HG03135 (cell line): Measurements from ENCODE around the gene EML6.
"Not testable (repeated sequence)": the region's sequence is repeated elsewhere in the genome, so short reads cannot be mapped to it uniquely, and the experiment has no call there.

Experiments
- ATAC-seq: cut with Tn5 transposase; IDR thresholded peaks from one replicate; pipeline ENCODE4 v1.9.1; 2021; ENCODE audit warnings: mild to moderate bottlenecking, moderate library complexity; ENCODE audit not compliant: unreplicated experiment

Gene EML6

DNA sequence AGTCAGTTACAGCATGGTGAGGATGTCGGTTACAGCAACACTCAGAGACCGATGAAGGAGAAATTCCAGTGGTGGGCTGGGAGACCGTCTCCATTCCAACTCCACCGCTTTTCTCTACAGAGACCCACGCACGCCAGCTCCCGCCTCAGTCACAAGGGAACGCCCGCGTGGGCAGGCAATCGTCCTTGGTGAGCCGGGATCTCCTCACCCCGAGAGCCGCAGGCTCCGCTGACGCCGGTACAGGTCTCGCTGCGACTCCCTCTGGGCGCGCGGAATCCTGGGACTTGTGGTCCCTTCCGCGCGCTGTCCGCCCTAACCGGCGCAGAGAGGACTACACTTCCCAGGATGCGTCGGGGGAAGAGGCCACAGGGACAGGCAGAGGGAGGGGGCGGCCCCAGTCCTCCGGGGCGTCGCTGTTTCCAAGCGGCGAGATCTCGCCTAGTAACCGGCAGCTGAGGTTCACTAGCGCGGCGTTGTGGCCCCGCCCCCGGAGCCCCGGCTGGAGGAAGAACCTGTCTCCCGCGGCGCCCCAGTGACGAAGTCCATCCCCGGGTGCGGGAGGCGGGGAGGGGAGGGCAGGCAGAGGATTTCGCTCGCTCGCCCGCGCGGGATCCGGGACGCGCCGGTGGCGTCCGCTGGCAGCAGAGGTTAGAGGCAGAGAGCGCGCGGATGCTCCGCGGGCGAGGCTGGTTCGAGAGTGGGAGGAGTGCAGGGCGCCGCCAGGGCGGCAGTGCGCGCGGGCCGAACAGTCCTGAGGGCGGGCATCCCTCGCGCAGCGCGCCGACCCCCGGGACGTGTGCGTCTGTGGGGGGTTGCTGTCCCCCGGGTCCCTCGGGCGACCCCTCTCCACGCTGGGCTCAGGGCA is at the start of gene EML6:
EML6 (plus strand) TSS at position 532 of the 865 bp plus-strand sequence. CDS start 1,400 bp downstream, outside the sequence.
- peak; percentile 99 for ATAC-seq

DNA sequence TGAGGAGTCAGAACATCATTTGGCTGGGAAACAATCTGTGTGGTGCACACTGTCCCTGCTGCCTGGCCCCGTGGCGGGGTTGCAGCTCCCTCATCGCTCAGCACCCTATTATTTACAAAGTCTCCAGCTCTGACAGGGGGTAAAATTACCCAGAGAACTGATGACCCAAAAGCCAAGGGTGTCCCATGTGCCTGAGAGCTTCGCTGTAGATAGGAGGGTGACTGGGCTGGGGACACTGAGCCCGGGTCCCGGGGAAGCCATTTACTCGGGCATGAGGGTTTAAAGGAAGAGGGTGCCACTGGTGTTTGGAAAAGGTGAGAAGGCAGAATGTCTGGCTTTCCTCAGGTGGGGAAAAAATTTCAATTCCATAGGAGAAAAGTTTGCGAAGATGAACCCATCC is 48.2 kb upstream of the EML6 start:
- no peak for ATAC-seq

DNA sequence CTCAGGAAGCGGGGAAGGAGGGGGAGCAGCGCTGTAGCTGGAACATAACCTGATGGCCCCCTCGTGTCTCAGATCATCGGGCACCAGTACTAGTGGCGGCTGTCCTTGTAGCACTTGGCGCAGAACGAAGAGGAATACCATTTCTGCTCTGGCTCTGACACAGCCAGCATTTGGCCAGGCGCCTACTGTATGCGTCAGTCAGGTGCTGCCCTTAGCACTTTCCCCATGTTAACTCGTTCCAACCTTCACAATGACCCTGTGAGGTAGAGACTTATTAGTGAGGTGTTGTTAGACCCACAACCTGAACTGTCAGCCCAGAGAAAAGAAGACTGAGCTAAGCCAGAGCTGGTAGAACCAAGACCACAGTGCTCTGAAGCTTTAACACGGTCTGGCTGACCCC is 47.7 kb upstream of the EML6 start:
- no peak for ATAC-seq

DNA sequence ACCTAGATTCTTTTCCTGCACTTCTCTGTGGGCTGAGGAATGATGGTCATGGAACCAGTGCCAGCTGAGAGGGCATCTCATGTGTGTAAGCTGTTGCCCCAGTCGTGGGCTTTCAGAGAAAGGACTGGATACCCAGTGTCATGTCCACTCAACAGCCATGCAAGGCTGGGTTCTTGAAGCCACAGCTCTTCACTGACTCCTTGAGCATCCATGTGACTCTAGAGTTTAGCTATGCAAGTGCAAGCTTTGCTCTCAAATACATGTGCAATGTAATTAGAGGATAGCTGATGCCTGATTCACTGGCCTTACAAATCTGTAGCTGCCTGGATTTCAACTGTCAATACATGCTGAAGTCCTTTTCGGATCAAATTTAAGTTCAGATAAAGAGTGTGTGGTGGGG is 46.8 kb upstream of the EML6 start:
- no peak for ATAC-seq

DNA sequence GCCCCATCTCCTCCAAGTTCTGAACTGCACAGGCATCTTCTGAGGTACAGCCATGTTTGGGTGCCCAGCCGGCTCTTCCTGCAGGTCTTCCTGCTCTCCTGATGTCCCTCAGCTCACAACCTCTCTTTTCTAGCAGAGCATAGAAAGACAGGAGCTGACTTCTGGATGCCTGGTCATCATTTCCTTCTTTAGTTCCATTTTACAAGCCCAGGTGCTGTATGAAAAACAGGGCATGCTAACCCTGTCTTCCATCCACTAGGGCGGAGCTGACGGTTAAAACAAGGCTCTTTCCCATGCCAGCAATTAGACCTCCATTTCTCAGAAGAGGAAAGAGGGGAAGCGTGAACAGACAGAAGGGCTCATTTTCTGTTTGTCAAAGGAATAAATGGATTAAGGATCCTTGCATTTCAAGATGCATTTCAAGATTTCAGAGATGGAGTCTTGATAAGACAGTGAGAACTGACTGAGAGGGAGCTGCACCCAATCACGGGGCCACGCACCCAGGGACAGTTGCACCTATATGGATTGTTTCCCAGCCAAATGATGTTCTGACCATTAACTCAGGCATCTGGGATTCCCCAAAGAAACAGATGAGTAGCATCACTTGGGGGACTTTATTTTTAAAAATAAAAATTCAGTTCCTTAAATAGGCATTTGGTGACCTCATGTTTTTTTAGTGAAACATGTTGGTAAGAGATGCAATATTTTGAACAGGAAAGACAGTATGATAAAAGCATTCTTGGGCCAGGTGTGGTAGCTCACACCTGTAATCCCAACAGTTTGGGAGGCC is 45.8 kb upstream of the EML6 start:
- no peak for ATAC-seq

DNA sequence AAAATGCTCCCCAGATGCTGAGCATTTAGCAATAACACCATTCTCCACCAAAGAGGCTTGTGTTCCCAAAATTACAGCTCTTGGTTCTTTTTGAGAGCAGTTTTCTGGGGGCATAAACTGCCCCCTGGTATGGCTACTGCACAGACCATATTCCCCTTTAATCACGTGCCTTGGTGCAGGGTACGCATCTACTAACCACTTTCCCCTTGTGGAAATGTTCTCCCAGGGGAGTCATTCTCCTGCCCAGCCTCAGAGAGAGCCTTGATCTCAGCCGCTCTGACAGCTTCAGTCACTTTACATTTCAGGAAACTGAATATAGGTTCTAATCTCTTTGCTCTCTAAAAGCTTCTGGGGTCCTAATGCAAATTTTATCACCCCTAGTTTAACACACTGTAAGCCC is 44.7 kb upstream of the EML6 start:
- no peak for ATAC-seq

DNA sequence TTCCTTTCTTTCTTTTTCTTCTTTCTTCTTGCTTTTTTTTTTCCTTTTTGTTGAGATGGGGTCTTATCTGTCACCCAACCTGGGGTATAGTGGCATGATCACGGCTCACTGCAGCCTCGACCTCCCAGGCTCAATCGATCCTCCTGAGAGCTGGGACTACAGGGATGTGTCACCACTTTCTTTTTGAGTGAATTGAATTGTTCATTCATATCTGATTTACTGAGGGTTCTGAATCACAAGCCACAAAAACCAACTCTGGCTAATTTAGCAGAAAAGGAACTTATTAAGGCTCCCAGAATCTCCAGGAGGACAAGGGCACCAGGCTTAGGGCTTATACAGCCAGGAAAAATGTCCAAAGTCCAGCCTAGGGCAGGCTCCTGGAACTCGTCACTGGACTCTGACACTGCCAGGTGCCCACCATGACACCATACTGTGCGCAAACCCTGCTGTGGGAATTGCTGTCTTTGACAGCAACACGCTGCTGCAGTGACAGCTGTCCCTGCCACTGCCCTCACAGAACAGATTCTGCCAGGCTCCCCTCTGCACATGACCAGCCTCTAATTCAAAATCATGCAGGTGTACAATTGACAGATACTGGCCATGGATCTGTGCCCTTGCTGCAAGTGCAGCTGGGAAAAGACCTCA is 42.9 kb upstream of the EML6 start:
- peak; percentile 56 for ATAC-seq

DNA sequence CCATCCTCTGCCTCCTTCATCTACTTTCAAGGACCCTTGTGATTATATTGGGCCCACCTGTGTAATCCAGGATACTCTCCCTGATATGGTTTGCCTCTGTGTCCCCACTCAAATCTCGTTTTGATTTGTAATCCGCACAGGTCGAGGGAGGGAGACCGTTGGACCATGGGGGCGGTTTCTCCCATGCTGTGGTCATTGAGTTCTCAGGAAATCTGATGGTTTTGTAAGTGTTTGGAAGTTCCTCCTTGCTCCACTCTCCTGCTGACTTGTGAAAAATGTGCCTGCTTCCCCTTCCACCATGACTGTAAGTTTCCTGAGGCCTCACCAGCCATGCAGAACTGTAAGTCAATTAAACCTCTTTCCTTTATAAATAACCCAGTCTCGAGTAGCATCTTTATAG is 42.0 kb upstream of the EML6 start:
- ATAC-seq, result no peak

DNA sequence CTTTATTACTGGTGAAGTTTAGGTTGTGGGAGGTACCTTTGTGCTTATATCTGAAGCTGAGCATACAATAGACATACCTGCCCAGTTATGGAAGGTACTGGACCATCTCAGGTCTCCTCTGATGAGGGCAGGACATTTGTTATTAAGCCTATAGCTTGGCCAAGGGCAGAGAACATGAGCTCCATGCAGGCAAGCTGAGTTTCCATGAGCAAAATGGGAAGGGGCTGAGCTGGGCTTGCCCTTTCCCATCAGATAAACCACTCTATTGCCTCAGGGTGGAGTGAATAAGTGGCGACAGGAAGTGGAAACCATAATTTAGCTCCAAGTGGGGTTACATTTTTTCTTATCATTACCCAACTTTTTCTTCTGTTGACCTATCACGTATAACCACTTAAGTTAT is 39.9 kb upstream of the EML6 start:
- no peak for ATAC-seq

DNA sequence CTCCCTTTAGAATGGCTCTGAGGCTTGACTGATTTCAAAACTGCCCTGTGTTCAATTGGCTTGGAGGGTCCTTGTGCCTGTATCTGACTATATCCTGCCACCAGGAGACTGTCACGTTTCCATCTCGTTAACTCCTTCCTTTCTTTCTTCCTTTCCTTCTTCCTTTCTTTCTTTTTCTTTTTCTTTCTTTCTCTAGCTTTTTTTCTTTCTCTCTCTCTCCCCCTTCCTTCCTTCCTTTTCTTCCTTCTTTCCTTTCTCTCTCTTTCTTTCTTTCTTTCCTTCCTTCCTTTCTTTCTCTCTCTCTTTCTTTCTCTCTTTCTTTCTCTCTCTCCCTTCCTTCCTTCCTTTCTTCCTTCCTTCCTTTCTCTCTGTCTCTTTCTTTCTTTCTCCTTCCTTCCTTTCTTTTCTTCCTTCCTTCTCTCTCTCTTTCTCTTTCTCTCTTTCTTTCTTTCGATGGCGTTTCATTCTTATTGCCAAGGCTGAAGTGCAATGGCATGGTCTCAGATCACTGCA is 38.1 kb upstream of the EML6 start:
- no peak for ATAC-seq

DNA sequence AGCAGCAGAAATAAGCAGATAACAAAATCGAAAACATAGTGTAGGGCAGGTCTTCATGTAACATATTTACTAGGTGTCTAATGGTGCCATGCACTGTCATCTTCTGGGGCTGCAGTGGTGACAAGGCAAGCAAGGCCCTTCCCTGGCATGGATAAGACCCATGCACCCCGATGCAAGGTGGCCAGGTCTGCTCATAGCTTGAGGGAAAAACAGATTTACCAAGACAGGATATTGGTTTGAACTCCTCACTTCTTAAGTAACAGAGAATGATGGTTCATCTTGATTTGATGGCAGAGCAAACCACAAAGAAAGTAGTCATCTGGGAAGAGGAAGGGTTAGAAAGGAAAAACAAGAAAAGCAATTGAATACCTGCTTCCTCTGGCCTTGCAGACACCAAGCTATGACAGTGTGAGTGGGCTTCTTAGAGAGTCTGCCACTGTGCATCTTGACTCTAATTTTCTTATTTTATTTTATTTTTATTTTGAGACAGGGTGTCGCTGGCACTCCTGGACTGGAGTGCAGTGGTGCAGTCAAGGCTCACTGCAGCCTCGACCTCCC is 35.8 kb upstream of the EML6 start:
- no peak for ATAC-seq

DNA sequence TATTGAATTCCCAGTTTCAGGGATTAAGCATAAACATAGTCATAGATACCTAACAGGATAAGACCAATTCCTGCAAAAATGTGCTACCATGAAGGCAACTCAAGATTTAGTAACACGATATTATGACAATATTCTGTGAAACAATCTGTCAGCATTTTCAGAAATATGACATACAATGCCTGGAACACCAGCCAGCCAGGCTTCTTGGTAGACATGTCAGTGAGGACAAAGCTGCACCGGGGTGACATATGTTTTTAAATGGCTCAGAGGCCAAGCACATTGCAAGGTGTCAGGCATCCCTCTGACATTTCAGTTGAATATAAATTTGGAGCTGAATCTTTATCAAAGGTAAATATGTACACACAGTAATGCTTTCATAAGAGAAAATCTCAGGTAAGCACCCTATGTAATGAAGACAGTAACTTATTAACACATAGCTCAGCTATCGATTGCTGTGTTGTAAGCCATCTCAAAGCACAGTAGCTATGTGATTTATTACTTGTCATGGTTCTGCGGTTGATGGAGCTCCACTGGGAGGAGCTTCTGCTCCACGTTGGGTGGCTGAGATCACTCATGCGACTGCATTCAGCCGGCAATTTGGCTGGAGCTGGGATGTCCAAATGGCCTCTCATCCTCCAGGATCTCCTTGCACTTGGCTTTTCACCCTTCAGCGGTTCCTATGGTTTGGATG is 31.9 kb upstream of the EML6 start:
- no peak for ATAC-seq

DNA sequence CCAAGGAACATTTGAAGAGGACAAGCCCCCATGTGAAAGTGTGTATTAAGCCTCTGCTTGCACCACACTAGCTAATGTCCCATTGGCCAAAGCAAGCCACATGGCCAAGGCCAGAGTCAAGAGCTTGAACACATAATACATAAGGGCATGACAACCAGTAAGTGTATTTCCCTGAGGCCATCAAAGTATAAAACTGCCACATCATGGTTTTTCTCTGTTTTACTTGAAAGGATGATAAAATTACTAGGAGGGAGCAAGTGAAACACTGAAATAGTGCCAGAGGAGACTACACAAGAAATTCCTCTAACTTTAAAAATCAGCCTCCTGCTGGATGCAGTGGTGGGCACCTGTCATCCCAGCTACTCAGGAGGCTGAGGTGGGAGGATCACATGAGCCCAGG is 30.9 kb upstream of the EML6 start:
- no peak for ATAC-seq

DNA sequence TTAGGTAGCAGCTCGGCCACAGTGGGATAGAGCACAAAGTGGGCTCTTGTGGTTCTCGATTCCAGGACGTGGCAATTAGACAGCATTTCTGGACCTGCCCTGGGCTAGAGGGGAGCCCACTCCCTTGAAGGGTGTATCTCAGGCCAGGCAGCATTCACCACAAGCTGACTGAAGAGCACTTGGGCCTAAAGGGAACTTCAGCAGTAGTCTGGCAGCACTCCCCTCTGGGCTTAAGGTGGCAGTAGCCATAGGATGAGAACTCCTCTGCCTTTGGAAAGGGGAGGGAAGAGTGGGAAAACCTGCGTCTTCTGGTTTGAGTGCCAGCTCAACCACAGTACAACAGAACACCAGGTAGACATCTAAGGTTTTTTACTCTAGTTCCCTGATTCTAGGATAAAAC is 28.1 kb upstream of the EML6 start:
- no peak for ATAC-seq

DNA sequence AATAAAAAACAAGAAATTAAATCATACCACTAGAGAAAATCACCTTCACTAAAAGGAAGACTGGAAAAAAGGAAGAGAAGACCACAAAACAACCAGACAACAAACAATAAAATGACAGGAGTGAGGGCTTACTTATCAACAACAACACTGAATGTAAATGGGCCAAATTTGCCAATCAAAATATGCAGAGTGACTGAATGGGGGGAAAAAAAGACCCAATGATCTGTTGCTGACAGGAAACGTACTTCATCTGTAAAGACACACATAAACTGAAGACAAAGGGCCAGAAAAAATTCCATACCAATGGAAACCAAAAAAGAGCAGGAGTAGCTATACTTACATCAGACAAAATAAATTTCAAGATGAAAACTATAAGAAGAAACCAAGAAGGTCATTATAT is 25.5 kb upstream of the EML6 start:
- no peak for ATAC-seq

DNA sequence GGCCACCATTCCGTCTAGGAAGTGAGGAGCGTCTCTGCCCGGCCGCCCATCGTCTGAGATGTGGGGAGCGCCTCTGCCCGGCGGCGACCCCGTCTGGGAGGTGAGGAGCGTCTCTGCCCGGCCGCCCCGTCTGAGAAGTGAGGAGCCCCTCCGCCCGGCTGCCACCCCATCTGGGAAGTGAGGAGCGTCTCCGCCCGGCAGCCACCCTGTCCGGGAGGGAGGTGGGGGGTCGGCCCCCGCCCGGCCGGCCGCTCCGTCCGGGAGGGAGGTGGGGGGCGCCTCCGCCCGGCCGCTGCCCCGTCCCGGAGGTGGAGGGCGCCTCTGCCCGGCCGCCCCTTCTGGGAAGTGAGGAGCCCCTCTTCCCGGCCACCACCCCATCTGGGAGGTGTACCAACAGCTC is 24.5 kb upstream of the EML6 start:
- not testable (repeated sequence) for ATAC-seq

DNA sequence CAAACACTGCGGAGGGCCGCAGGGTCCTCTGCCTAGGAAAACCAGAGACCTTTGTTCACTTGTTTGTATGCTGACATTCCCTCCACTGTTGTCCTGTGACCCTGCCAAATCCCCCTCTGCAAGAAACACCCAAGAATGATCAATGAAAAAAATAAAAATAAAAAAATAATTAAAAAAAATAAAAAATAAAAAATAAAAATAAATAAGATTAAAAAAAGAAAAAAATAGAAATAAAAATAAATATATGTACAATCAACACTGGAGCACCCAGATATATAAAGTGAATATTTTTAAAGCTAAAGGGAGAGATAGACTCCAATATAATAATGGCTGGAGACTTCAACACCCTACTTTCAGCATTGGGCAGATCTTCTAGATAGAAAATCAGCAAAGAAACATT is 23.8 kb upstream of the EML6 start:
- ATAC-seq, result no peak

DNA sequence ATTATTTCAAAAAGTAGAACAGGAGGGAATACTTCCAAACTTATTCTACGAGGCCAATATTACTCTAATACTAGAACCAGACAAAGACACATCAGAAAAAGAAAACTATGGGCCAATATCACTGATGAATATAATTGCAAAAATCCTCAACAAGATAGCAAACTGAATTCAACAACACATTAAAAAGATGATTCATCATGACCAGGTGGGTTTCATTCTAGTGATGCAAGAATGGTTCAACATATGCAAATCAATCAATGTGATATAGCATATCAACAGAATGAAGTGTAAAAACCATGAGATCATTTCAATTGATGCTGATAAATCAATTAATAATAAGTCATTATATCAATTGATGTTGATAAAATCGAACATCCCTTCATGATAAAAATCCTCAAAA is 22.4 kb upstream of the EML6 start:
- ATAC-seq, result no peak

DNA sequence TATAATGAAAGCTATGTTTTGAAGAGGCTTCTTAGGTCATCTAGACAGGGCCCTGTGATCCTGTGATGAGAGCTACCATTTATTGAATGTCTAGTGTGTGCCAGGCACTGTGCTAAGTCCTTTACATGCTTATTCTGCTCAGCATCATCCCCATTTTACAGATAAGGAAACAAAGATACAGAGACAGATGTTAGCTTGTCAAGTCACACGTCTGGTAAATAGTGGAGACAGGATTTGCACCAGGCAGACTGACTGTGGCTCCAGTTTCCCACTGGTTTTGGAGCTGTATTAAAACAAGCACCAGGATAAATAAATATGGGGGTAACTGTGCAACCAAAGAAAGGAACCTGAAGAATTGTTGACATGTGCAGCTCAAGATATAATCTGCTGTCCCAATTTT is 19.2 kb upstream of the EML6 start:
- no peak for ATAC-seq
